ENCODE data around the gene ADGRD1.
"Not testable (repeated sequence)": the region's sequence is repeated elsewhere in the genome, so short reads cannot be mapped to it uniquely, and the experiment has no call there.

ADGRD1 gene

GRCh38 chr12:131128966-131129619, 175.4 kb downstream of the ADGRD1 start:
- DNase-seq = not testable (repeated sequence)

GRCh38 chr12:131129839-131130238, 176.1 kb downstream of the ADGRD1 start:
- no peak for DNase-seq

DNA sequence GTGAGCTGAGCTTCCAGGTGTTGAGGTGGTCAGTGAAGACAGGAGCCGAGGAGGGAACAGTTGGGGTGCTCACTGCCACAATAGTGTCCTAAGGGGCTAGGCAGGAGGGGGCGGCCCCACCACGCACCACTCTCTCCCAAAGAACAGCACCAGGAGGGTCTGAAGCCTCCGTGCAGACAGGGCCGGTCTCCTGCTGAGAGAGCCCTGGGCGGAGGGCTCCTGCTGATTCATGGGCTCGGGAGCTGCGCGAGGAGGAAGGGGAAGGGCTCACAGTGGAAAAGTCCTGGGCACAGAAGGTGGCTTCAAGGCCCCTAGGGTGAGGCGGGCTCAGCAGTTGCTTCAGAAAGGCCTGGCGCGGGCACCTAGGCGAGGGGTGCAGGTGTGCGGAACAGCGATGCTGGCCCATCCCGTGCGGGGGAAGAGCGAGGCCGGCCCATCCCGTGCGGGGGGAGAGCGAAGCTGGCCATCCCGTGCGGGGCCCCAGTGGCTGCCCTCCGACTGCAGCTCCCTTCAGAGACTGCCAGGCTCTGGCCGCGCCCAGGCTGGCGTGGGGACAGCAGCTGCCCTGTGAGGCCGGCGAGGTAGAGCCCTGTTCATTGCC, 176.7 kb downstream of the ADGRD1 start:
- DNase-seq = no peak

DNA sequence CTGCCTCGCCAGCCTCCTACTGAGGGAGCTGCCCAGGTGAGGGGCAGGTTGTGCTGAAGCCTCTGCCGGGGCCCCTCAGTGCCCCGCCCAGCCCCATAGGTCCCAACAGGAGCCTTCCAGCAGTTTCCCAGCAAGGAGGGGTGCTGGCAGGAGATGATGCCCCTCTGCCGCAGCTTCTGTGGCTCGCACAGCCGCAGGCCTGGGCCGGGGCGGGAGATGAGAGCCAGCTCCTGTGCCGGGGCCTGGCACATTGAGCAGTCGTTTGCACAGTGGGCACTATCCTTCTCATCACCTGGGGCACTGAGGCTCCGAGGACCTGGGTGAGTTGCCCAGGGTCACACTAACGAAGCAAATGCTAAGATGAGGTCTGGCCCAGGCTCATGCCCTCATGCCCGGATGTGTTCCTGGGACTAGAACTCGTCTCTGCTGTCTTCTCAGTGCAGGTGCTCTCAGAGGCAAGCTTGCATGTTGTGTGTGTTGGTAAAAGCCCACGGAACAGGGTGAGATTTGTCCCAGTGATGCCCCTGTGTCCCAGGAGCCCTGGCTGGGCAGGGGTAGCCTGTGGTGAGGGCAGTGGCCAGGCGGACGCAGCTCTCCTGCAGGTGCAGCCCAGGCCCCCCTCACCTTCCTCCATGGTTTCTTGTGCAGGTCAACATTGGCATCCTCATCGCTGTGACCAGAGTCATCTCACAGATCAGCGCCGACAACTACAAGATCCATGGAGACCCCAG, 177.5 kb downstream of the ADGRD1 start:
- no peak for DNase-seq

- DNase-seq = no peak
Measured at GRCh38 chr12:131131808-131132117, 178.1 kb downstream of the ADGRD1 start.

GRCh38 chr12:131132118-131132892, 178.6 kb downstream of the ADGRD1 start:
- no peak for DNase-seq

GRCh38 chr12:131133015-131133905, 179.6 kb downstream of the ADGRD1 start:
- DNase-seq = no peak

DNA sequence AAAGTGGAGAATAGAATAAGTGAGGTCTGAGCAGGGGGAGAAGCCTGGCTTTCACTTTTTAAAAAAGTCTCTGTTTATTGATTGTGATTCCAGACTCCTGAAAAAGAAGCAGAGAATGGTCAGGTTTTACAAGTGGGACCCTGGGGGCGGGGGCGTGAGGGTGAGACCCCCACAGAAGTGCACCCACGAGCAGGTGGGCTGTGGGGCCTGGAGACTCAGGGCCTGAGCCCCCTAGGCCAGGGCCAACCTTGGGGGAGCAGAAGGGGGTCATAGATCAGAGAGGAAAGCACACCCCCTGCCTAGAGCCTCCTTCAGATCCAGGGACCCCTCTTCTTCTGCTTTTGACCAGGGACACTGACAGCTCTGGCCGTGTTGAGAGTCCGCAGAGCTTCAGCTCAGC, 180.3 kb downstream of the ADGRD1 start:
- no peak for DNase-seq

DNA sequence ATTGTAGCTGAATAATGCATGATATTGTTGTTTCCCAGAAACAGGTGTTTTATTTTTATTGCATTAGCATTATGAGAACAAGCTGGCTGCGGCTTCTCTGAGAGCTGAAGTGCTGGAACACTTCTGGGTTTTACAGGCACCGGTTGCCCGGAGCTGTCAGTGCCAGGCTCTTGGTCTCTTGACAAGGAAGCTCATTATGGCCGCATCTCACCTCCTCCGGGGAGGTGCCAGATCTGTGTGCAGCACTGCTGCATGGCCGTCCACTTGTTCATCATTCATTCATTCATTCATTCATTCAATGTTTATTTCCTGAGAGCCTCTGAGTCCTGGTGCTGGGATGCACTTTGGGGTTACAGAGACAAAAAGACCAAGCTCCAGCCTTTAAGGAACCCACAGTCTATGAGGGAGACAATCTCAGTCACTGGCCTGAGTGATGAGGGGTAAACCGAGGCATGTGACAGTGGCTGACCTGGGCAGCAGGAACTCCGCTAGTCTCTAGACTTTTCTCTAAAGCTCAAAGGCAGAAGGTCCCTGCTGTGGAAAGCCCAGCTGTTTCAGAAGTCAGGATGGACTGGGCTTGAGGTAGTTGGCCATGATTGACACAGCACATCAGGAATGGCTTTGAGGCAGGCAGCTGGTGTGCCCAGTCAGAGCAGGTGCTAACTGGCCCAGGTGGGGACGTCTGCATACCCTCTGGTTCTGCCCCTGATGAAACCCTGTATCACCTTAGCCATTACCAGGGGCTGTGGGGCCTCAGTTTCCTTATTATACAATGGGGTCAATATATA, 181.0 kb downstream of the ADGRD1 start:
- no peak for DNase-seq

DNA sequence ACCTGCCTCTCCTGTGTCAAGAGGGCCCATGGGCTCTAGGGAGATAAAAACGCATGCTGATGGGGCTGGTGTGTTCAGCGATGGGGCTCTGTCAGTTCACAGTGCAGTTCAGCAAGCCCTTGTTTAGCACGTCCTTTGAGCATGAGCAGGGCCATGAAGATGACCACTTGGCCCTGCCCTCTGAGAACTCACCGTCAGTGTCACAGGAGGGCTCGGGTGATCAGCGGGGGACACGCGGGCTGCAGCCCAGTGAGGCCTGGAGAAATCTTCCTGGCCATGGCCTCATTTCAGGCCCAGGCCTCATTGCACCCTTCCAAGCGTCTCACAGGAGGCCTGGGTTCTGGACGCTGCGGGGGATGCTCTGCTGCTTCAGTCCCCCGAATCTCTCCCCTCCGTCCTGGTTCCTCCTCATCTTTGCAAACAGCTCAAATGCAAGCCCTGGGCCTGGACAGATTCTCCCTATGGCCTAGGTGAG, 181.6 kb downstream of the ADGRD1 start:
- no peak for DNase-seq

- DNase-seq = no peak
Measured at GRCh38 chr12:131135786-131136538, 182.3 kb downstream of the ADGRD1 start.

- no peak for DNase-seq
Measured at GRCh38 chr12:131136539-131136872, 182.8 kb downstream of the ADGRD1 start.

DNA sequence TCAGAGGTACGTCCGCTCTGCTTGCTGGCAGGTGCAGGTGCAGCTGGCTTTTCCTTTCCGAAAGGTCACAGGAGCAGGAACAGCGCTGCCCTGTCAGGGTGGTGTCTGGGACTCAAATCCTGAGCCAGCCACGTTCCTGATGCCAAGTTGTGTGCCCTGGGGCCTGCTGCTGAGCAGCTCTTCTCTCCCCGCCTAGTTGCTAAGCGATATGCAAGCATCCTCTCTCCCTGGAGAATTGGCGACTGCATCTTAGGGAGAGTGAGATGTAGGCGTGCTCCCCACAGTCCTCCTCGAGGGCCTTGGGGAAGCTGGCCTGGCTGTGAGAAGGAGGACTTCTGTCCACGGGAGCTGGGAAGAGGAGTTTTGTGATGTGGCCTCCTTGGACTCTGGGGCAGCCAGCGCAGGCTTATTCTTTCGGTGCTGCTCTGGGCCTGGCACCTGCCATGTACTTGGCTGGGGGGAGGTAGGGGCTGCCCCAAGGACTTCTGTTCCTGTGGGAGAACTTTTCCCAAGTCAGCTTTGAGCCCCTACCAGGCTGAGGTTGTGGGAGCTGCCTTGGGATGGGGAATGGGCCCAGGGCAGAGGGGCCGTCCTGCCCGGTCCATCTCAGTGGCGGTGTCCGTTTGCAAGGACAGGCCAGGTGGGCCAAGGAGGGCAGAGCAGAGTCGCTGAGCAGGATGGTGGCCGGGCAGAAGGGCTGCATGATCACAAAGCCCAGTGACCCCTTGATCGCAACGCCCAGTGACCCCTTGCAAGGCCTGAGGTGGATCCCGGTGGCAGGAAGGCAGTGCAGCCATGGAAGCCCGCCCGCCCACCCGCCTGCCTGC, 183.5 kb downstream of the ADGRD1 start:
- DNase-seq = no peak

- no peak for DNase-seq
Measured at GRCh38 chr12:131137836-131138637, 184.3 kb downstream of the ADGRD1 start.

DNA sequence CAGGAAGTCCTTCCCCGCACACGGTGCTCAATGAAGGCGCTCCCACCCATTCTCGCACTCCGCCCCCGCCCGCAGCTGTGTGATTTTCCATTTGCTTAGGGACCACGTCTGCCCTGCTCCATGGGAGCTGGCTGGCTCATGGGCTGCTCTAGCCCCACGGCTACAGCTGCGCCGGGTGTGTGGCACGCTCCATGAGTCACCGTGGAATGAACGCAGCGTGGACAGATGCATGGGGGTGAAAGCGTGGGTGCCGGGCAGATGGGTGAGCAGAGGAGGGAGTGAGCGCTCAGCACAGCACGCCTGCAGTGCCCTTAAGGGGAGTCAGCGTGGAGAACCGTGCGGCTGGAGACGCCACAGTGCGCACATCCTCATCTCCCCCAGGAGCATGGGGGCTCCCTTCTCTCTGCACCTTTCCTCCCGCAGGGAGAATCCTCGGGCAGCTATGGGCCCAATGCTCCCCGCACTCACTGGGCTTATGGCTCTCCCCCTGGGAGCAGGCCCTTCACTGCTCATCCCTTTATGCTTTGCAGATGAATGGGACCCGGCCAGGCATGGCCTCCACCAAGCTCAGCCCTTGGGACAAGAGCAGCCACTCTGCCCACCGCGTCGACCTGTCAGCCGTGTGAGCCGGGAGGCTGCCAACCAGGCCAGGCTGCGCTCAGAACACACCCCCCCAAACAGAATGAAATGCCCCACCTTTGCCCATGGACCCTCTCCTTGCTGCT, 185.1 kb downstream of the ADGRD1 start:
- no peak for DNase-seq

- no peak for DNase-seq
Measured at GRCh38 chr12:131139363-131140068, 185.8 kb downstream of the ADGRD1 start.

DNA sequence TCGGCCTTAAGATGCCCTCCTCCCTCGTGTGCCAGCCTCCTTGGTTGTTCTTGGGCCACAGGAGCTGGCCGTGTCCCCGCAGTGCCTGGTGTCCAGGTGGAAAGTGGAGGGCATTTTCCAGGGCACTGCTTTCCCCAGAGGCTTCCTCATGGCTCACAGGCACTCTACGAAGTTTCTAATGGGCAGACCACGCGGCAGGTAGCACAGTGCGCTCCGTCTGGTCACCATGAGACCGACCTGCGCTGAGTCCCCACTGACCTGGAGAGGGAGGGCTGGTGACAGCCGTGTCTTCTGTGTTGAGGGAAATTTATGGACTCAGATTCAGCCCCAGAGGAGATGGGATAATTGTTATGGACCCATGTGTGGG, 186.3 kb downstream of the ADGRD1 start:
- DNase-seq = no peak

GRCh38 chr12:131140697-131141096, 187.0 kb downstream of the ADGRD1 start:
- DNase-seq = no peak

Data from SHP77 treated with DMSO at 0.1 percent for 48 hours (cell line).